Colonic mucosa (tissue), 4 donors: ENCODE data around the gene FAM81B. TPM values are rescaled to one million over a fixed set of nuclear protein-coding genes. Genes with fewer than 3 reads are reported as not detected.

Experiments used
- DNase-seq: peaks from one replicate; pipeline ENCODE4 v3.0.0-alpha.2; 2020
- H3K27ac ChIP-seq: fragments of 200-600 bp; one replicate; pipeline ENCODE4 v1.8.0; 2021
- H3K27me3 ChIP-seq: fragments of 200-600 bp; one replicate; pipeline ENCODE4 v1.8.0; 2021
- H3K36me3 ChIP-seq: fragments of 200-600 bp; one replicate; pipeline ENCODE4 v1.8.0; 2021
- H3K4me1 ChIP-seq: fragments of 200-600 bp; one replicate; pipeline ENCODE4 v1.8.0; 2021; ENCODE audit warnings: mild to moderate bottlenecking
- H3K4me3 ChIP-seq: fragments of 200-600 bp; one replicate; pipeline ENCODE4 v1.8.0; 2021
- H3K9ac ChIP-seq, 2 donors: one replicate each; pipeline ENCODE4 v1.7.0; 2013; ENCODE audit warnings: control low read depth in 2 of 2, low read depth in 2 of 2, low read length in 2 of 2
- H3K9me3 ChIP-seq: fragments of 200-600 bp; one replicate; pipeline ENCODE4 v1.8.0; 2021
- CTCF ChIP-seq: fragments of 200-600 bp; IDR thresholded peaks from one replicate; pipeline ENCODE4 v1.8.0; 2022; ENCODE audit warnings: antibody characterized with exemption, mild to moderate bottlenecking
- intact Hi-C: fragments of 100-400 bp; cut with DNase I; formaldehyde crosslinking; loops from one replicate; pipeline ENCODE4 v1.14.1; 2022
- total RNA-seq, 2 donors: library from RNA; stranded (reverse); fragmentation: NEBNext Ultra II Directional in 1 of 2; extraction: Animal tissue kit (Norgen Biotek cat#: 25700) in 1 of 2; gene quantifications; one replicate each; pipeline ENCODE4 v1.2.1, GENCODE V29; 2021
- donor health status: healthy.
- donor health status: DM: no; HTN: no; CAD: no.
- donor health status: DM: no; HTN: no; CAD: no.

Gene FAM81B
- total RNA-seq, 2 donors from 2014 or later: not detected

GRCh38 chr5:95392593-95393182 lies 1.5 kb downstream of the FAM81B start:
- Histone ChIP-seq H3K9me3 (no peaks in the 10 kb centered on the region), H3K27ac (no peak overlapping the region), H3K4me3 (no peak overlapping the region), H3K4me1 (no peaks in the 10 kb centered on the region), H3K9ac (no peak overlapping the region), H3K27me3 (no peaks in the 10 kb centered on the region), H3K36me3 (no peaks in the 10 kb centered on the region)
- intact Hi-C loops: no loop called here
- TF ChIP-seq CTCF: no peak
- no peak for DNase-seq

- intact Hi-C loops: no loop called here
- Histone ChIP-seq H3K4me3 (no peak overlapping the region), H3K9me3 (no peaks in the 10 kb centered on the region), H3K9ac (no peak overlapping the region), H3K36me3 (no peaks in the 10 kb centered on the region), H3K27me3 (no peaks in the 10 kb centered on the region), H3K4me1 (no peaks in the 10 kb centered on the region), H3K27ac (no peak overlapping the region)
- DNase-seq: no peak
- no peak for TF ChIP-seq CTCF
Measured at GRCh38 chr5:95393279-95393678, 2.1 kb downstream of the FAM81B start.

- intact Hi-C loops: no loop called here
- H3K9me3 ChIP-seq: no peaks in the 10 kb centered on the region
- TF ChIP-seq CTCF: no peak
- H3K4me3 ChIP-seq: no peak overlapping the region
- DNase-seq: no peak
- H3K9ac ChIP-seq: no peak overlapping the region
- H3K4me1 ChIP-seq: no peaks in the 10 kb centered on the region
- no peaks in the 10 kb centered on the region for H3K36me3 ChIP-seq
- no peak overlapping the region for H3K27ac ChIP-seq
- no peaks in the 10 kb centered on the region for H3K27me3 ChIP-seq
Measured at GRCh38 chr5:95398989-95399388, 7.8 kb downstream of the FAM81B start.

GRCh38 chr5:95401626-95402025 lies 10.5 kb downstream of the FAM81B start:
- H3K36me3 ChIP-seq: no peaks in the 10 kb centered on the region
- H3K9ac ChIP-seq: no peak overlapping the region

GRCh38 chr5:95403996-95404395 lies 12.8 kb downstream of the FAM81B start:
- Histone ChIP-seq H3K9me3 (no peaks in the 10 kb centered on the region), H3K4me1 (no peaks in the 10 kb centered on the region), H3K27ac (no peak overlapping the region), H3K27me3 (no peaks in the 10 kb centered on the region), H3K9ac (no peak overlapping the region), H3K36me3 (no peaks in the 10 kb centered on the region), H3K4me3 (no peak overlapping the region)
- no peak for DNase-seq
- intact Hi-C loops: no loop called here
- TF ChIP-seq CTCF: no peak

More at GRCh38 chr5:95401626-95402025, 10.5 kb downstream of the FAM81B start:
- no peak for TF ChIP-seq CTCF
- DNase-seq: no peak
- no peaks in the 10 kb centered on the region for H3K9me3 ChIP-seq
- no peaks in the 10 kb centered on the region for H3K4me1 ChIP-seq
- H3K4me3 ChIP-seq: no peak overlapping the region
- no peak overlapping the region for H3K27ac ChIP-seq
- H3K27me3 ChIP-seq: no peaks in the 10 kb centered on the region
- intact Hi-C loops: no loop called here
